Sciatic nerve (tissue), 2 donors: Measurements from ENCODE around the gene SLC39A9. TPM values are rescaled to one million over a fixed set of nuclear protein-coding genes. Genes with fewer than 3 reads are reported as not detected.

Source experiments
- ATAC-seq: fragments of 200-7000 bp; cut with Tn5 transposase; one replicate; pipeline ENCODE4 v1.9.1; 2020; ENCODE audit warnings: mild to moderate bottlenecking, moderate library complexity
- DNase-seq: peaks from one replicate; pipeline ENCODE4 v3.0.0-alpha.2; 2020; ENCODE audit warnings: low spot score
- intact Hi-C: fragments of 100-400 bp; cut with DNase I; formaldehyde crosslinking; loops from one replicate; pipeline ENCODE4 v1.14.2; 2022
- total RNA-seq: library from RNA; stranded (reverse); fragmentation: NEBNext Ultra II Directional; extraction: Animal tissue kit (Norgen Biotek cat#: 25700); gene quantifications from one replicate; pipeline ENCODE4 v1.2.1, GENCODE V29; 2021
- donor health status: DM: no; HTN: no; CAD: no.
- donor health status: DM: no; HTN: no; CAD: no.

SLC39A9 gene
- total RNA-seq: 45.7 TPM

- ATAC-seq: peak; percentile 99
- intact Hi-C loops: no loop called here
Measured at GRCh38 chr14:69398053-69398817, at the start of gene SLC39A9, which contains the start of gene ERH. TSS of gene SLC39A9 (plus strand) at chr14:69398692. CDS start at chr14:69399370, 678 bp downstream. TSS of gene ERH (minus strand) at chr14:69398299. CDS start at chr14:69398233, 66 bp downstream.

GRCh38 chr14:69349091-69349777, 49.3 kb upstream of the SLC39A9 start:
- intact Hi-C loops: no loop called here
- ATAC-seq: no peak
- DNase-seq: no peak

More at GRCh38 chr14:69398053-69398817, at the start of gene SLC39A9, which contains the start of gene ERH:
- DNase-seq: peak; percentile 98

DNA sequence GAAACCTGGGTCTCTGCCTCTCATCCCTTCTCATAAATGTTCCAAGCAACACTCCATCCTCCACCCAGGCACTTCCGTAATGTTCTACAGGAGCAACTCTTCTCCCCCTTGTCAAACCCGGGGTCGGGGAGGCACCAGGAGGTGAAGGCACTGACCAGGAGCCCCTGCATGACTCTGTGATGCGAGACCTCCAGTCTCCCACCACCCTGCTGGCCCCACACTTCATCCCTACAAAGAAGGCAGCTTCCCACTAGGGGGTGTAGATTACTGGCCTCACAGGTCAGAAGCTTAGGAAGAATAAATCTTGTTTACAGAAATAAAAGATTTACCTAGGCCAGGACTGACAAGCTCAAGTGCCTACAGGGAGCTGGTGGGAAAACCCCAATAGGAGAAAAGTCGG, 47.6 kb upstream of the SLC39A9 start:
- ATAC-seq: no peak
- DNase-seq: no peak
- intact Hi-C loops: no loop called here

DNA sequence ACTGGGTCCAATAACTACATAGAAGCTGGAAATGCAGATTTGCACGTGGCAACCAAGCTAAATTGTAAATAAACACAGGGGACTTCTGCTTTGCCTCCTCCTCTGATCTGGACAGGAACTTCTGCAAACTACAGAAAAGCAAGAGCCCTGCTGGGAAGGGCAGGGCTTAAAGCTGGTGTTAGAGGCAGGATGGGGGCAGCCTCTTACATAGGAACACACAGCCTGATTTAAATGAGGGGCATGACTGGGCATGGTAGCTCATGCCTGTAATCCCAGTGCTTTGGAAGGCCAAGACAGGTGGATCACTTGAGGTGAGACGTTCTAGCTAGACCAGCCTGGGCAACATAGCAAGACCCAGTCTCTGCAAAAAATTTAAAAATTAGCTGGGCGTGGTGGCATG, 47.1 kb upstream of the SLC39A9 start:
- intact Hi-C loops: no loop called here
- DNase-seq: no peak

DNA sequence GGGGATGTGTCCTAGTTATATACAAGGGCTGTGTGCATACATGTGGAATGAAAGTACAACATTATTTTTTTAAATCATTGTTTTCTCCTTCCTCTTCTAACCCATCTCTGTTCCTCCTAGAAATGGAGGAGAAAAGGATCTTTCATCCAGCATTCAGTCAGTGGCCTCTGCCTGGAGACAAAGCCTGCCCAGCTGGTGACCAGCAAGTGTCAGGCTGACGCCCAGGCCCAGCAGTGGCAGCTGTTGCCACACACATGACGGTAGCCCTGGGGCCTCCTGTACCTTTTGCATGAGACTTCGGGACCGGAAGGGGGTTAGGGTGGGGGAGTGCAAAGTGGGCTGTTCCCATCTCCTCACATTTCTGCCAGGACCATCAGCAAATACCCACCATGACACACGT, 46.6 kb upstream of the SLC39A9 start:
- no peak for ATAC-seq
- no peak for DNase-seq
- intact Hi-C loops: no loop called here

More for the DNA sequence above, 47.1 kb upstream of the SLC39A9 start:
- ATAC-seq: no peak

GRCh38 chr14:69353168-69353567, 45.3 kb upstream of the SLC39A9 start:
- ATAC-seq (no peak), DNase-seq (no peak)
- intact Hi-C loops: no loop called here

- ATAC-seq (peak; percentile 7), DNase-seq (no peak)
- intact Hi-C loops: no loop called here
Measured at GRCh38 chr14:69354383-69355153, 43.9 kb upstream of the SLC39A9 start.

- peak; percentile 35 for ATAC-seq
- no peak for DNase-seq
- intact Hi-C loops: no loop called here
Measured at GRCh38 chr14:69355154-69355597, 43.3 kb upstream of the SLC39A9 start.

DNA sequence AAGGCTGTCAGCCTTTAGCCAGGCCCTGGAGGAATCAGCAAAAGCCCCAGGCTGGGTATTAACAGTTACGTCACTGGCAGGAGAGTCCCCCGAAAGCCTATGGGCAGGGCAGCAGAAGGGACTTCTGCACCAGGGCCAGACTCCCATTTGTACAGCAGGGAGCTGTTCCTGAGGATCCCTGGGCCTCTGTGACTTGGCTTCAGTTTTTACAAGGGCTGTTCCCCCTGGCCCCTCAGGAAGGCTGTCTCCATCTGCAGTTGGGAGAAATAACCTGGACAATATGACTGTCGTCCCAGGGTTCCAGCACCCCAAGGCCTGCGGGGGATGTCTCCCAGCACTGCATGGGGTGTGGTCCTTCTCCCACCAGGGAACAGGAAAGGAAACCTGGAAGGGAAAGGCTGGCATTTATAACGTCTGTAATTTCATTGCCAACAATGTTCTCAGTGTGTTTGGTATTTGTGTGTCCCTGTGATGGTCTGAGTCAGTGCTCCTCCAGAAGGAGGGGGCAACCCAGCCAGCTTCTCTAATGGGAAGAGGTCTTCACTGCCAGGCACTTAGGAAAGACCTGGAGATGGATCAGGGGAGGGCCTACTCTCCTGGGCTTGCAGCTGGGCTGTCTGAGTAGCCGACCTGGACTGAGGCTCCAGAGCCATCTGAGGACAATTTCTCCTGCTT, 42.7 kb upstream of the SLC39A9 start:
- peak; percentile 85 for ATAC-seq
- intact Hi-C loops: no loop called here

GRCh38 chr14:69356903-69357543, 41.5 kb upstream of the SLC39A9 start:
- ATAC-seq: no peak
- intact Hi-C loops: no loop called here
- DNase-seq: no peak

More for the DNA sequence above, 42.7 kb upstream of the SLC39A9 start:
- no peak for DNase-seq

DNA sequence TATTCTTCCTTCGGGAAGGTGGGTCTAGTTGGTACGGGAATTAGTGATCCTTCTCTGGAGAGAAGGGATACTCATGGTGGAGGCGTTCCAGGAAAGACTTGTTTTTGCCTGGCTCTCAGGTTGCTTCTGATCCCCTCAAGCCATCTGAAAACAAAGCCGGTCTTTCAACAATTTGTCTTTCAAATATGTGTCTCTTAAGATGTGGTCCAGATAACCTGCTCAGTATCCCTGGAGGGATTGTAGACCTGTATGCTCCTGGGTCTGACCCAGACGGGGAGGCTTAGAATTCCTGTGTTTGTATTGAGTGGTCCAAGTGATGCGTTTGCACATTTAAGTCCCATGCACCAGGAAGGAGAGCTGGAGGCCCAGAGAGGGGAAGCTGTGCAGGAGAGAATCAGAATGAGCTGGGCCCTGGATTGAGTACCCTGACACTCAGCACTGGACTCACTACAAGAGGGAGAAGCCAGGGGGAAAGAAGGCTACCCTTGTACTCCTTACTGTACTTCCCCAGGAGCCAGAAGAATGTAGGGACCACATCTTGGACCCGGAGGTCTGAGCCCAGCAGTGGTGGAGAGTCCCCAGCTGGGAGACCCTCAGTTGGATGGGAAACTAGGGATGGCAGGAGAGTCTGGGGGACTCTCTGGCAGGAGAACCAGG, 40.8 kb upstream of the SLC39A9 start:
- DNase-seq (no peak), ATAC-seq (no peak)
- intact Hi-C loops: no loop called here

DNA sequence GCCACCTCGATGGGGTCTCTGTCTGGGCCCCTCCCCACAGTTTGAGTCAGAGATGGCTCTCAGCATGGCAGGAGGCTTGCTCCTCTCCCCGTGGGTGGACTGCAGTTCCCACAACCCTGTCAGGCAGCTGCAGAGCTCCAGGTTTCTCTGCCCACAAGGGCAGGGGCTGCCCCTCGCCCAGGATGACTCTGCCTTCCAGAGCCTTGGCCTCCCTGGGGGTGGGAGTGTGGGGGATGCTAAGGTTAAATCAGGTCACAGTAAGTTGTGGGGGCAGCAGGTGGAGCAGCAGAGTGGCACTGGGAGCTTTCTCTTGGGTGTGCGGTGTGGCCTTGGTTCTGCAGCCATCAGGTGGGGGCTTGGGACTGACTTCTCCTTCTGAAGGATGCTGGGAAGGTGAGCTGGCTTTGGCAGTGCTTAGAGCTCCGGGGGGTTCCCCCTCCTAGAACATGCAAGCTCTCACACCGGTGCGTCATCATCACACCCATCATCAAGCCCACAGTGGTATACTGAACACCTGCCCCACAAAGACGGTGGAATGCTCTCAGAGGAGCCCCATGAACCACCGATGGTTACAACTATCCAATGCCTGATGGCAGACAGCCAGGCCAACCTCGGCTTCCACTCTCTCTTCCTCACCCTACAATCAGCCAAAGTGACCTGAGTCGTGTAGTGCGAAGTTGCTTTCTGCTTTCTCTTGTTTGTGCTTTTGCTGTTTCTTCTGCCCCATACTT, 40.1 kb upstream of the SLC39A9 start:
- intact Hi-C loops: no loop called here
- ATAC-seq (no peak), DNase-seq (no peak)

DNA sequence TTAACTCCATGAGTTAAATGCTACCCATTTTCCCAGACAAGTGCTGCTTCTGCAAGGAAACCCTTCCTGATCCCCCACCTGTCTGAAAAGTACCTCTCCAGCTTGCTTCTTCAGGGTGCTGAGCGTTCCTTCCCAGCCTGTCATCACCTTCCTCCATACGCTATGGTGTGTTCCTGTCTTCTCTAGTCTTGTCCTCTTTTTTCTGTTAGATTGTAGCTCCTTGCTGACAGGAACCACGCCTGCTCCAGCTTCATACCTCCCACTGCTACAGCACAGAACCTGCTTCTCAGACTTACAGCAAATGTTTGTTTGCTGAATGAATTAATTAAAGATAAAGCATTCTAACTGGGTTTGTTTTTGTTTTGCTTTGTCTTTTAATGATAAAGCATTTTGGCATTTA, 39.5 kb upstream of the SLC39A9 start:
- ATAC-seq: no peak
- intact Hi-C loops: no loop called here

GRCh38 chr14:69360438-69361108, 37.9 kb upstream of the SLC39A9 start:
- ATAC-seq (no peak), DNase-seq (no peak)
- intact Hi-C loops: no loop called here

More for the DNA sequence above, 39.5 kb upstream of the SLC39A9 start:
- DNase-seq: no peak

- intact Hi-C loops: no loop called here
- ATAC-seq (peak; percentile 94), DNase-seq (no peak)
Measured at GRCh38 chr14:69363055-69363454, 35.4 kb upstream of the SLC39A9 start.

- intact Hi-C loops: no loop called here
Measured at GRCh38 chr14:69363964-69364363, 34.5 kb upstream of the SLC39A9 start.

GRCh38 chr14:69364378-69364777, 34.1 kb upstream of the SLC39A9 start:
- intact Hi-C loops: no loop called here
- ATAC-seq (no peak), DNase-seq (no peak)

More at GRCh38 chr14:69363964-69364363, 34.5 kb upstream of the SLC39A9 start:
- ATAC-seq (no peak), DNase-seq (no peak)
